ENCODE measurements around the gene TUBB6. TPM values are rescaled to one million over a fixed set of nuclear protein-coding genes. Genes with fewer than 3 reads are reported as not detected.

TUBB6 gene
- total RNA-seq, 2 donors from 2014 or later = 274 to 288 TPM

DNA sequence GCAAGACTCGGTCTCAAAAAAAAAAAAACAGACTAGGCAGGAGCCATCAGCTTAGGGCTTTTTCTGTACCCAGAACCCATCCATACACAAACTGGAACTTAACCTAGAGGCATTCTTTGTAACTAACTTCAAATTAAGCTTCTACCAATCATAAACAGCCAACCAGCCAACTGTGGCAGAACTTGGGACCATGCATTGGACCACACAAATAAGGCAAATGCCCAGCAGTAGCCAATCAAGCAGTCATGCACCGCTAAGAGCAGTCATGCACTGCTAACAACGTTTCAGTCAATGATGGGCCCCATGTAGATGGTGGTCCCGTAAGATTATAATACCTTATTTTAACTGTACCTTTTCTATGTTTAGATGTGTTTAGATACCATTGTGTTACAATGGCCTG is 22.7 kb downstream of the TUBB6 start:
- no peak for DNase-seq (ENCODE audit: low spot score)
- intact Hi-C loops (cut with DNase I) = no loop called here

DNA sequence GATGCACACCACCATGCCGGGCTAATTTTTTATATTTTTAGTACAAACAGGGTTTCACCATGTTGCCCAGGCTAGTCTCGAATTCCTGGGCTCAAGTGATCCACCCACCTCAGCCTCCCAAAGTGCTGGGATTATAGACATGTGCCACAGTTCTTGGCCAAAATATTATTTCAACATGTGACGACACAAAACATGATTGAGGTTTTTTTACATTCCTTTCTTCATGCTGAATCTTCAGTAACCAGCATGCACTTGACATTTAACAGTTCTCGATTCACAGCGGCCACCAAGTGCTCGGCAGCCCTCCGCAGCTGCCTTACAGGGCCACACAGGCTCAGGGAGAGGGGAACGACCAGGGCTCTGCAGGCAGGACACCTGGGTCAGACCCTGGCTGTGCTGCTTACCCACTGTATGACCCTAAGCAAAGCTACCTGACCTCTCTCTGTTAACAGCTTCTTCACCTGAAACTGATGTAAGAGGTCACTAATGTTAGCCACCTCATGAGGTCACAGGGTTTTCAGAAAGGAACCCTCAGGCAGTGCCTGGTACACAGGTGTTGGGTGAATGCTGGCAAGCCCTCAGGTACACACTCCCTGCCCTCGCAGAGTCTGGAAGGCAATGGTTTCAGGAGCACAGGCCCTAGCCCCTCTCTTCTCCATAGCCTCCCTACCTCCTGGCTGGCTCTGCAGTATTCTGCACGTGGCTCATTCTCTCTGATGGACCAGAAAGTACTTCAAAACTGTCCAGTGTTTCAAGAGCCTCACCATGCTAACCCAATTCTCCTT is 25.7 kb downstream of the TUBB6 start:
- DNase-seq (ENCODE audit: low spot score) = no peak
- intact Hi-C loops (cut with DNase I) = no loop called here

DNA sequence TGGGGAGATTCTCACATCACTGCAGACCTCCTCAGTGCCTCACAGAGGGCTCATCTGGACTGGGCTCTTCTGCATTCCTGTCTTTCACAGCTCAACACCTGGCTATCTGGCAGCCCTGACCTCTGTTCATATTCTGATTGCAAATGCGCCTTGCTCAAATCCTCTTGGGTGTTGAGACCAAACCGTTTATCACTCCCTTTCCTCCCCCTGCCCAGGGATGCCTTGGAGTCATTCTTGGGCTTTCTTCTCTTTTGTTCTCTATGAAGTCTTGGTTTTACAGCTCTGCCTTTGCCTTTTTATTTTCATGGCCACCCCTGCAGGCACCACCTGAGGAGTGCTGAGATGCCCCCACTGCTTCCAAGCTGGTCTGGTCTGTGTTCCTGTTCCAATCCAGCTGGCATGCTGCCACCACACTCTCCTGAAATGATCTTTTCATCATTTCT is 26.3 kb downstream of the TUBB6 start:
- intact Hi-C loops (cut with DNase I) = no loop called here
- DNase-seq (ENCODE audit: low spot score) = no peak

DNA sequence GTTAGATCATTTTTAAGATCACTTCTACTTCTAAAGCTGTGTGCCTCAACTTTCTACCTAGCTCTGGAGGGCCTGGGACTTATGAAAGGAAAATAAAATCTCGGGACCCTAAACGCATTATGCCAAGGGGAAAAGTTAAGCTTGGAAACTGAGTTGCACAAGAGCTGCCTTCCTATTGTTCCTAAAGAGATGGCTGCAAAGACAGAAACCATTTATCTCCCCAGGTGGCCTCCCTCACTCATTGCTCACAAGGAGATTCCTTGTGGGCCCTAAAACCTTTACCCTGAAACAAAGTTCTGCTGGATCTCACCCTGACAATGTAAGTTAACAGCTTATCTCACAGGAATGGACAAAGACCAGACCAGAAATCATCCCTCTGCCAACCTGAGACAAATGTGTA is 26.8 kb downstream of the TUBB6 start:
- no peak for DNase-seq (ENCODE audit: low spot score)
- intact Hi-C loops (cut with DNase I) = no loop called here

DNA sequence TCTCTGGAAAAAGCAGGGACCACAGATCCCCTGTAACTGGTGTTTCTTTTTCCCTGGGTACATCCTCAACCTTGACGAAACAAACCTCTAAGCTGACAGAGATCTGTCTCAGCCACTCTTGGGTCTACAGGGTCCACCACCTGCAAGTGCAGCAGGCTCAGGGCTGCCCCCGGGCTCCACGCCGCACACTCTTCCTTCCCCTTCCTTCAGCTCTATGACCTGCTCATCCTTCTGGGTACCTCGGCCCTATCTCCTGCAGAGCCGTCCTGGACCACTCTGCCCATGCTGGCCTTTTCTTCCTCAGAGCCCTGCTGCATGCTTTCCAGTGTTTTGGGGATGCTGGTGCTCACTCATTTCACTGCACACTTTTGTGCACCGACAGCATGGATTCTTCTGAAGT is 27.5 kb downstream of the TUBB6 start:
- no peak for DNase-seq (ENCODE audit: low spot score)
- intact Hi-C loops (cut with DNase I) = no loop called here

DNA sequence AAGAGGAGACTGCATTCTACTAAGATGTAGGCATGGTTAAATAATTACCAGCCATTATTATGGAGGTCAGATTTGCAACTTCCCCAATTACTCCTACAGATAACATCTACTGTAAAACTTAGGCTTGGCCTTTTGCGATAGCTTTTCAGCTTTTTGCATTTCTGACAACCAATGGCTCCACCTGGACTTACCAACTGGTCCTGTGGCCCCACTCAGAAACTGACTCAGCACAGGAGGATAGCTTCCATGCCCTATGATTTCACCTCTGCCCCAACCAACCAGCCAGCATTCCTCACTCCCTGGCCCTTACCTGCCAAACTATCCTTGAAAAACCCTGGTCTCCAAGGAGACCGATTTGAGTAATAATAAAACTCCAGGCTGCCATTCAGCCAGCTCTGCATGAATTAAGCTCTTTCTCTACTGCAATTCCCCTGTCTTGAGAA is 28.2 kb downstream of the TUBB6 start:
- intact Hi-C loops (cut with DNase I) = no loop called here
- no peak for DNase-seq (ENCODE audit: low spot score)

DNA sequence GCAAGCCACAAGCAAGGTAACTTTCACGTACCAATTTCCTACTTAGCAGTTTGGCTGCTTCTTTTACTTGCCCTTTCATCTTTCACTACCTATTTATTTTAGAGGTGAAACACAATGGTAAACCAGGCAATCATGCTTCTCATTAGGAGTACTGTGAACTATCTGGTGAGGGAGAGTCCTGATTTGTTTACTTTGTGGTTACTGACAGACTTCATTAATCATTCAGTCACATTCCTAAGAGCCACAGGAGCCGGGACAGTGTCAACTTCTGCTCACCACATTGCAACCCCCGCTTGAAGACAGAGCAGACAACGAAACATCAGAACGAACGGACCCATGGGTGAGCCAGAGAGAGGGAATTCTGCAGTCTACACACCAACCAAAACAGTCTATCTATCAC is 28.8 kb downstream of the TUBB6 start:
- intact Hi-C loops (cut with DNase I) = no loop called here
- DNase-seq (ENCODE audit: low spot score) = no peak

DNA sequence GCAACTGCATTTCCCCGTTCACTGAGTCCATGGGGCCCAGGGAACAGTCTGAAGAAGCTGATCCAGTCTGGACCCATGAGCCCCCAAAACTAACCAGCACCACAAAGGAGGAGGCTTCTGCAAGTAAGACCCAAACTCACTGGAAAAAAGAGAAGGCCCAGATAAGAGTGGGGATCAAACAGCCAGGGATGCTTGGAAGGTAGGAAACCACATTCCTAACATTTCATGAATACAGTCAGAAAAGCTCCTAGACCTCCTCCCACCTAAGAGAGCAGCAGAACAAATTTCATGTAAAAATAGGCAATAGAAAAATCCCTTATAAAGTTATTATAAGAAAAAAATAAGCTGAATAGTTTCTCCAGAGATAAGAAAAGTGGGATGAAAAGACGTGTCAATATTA is 30.3 kb downstream of the TUBB6 start:
- intact Hi-C loops (cut with DNase I) = no loop called here

DNA sequence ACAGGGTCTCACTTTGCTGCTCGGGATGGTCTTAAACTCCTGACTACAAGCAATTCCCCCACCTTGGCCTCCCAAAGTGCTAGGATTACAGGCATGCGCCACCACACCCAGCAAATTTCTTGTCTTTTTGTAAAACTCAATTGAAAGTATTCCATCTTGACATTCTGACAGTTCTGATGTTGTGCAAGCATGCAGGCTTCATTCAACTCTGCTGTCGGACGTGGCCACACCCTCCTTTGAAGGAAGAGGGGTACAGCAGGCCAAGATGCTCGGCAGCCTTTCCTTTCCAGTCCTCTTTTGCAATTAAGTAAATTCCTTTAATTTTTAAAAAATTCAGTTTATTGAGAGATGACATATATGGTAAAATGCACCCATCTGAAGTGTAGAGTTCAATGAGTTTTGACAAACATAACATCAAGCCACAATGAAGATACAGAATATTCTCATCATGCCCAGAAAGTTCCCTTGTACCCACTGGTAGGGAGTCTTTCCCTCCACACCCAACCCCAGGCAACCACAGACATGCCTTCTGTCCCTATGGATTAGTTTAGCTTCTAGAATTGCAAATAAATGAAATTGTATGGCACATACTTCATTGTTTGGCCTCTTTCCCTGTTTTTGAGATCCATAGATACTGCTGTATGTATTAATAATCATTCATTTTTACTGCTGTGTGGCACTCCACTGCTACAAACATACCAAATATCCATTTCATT is 33.1 kb downstream of the TUBB6 start:
- intact Hi-C loops (cut with DNase I) = no loop called here
- DNase-seq (ENCODE audit: low spot score) = no peak

More for the DNA sequence above, 30.3 kb downstream of the TUBB6 start:
- DNase-seq (ENCODE audit: low spot score) = no peak

DNA sequence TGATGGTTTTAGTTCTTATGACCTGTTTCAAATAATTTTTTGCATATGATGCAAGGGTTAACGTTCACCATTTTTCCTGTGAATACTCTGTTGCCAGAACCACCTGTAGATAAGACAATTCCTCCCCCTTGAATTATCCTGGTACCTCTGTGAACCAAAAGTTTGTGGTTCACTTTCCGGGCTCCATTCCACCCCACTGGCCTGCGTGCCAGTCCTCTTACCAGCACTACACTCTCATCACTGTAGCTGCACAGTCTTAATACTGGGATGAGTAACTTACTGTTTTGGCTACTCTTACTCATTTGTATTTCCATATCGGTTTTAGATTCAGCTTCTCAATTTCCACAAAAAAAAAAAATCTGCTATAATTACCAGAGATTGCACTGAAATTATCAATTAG is 34.6 kb downstream of the TUBB6 start:
- intact Hi-C loops (cut with DNase I) = no loop called here
- no peak for DNase-seq (ENCODE audit: low spot score)

DNA sequence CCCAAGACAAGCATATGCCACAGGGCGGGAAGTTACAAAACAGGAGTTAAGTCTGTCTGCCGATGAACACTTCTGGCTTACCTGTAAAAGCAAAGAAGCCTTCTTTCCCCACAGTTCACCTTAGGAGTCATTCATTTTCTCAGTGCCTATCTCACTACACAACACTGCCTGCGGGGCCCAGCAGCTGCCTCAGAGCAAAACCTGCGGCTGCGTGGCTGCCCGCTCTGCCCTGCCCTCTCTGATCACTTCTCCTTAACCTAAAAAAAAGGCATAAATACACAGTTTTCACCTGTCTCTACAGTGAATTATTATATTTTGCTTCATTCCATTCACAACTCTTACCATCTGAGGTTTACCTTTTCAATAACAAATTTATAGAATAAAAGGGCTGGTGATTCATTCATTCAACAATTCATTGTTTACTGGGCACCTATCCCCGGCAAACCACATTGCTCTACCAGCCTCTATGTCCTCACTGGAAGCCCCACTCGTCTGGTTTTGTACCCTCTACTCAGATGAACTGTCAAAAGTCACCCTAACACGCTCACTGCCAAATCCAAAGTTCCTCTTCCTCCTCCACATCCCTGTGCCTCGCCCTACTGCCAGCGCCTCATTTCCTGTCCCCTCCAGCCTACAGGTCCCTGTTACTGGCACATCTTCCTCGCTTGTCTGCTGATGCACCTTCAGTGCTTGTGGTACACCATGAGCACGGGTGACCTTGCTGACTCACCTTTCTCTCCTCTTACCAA is 37.6 kb downstream of the TUBB6 start:
- no peak for DNase-seq (ENCODE audit: low spot score)
- intact Hi-C loops (cut with DNase I) = no loop called here

DNA sequence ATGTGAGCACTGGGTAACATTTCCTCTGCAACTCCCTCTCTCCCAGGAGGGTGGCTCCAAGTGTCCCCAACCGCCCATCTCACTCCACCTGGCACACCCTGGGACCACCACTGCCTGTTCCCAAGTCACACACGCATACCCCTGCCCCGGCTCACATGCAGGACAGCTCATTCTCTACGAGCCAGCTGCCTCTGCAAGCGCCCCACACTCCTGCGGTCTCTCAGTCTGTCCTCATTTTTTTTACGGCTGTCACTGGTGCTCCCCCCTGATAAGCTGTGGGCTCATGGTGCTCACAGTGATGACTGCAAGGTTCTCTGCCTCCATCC is 38.2 kb downstream of the TUBB6 start:
- DNase-seq (ENCODE audit: low spot score) = no peak
- intact Hi-C loops (cut with DNase I) = no loop called here

DNA sequence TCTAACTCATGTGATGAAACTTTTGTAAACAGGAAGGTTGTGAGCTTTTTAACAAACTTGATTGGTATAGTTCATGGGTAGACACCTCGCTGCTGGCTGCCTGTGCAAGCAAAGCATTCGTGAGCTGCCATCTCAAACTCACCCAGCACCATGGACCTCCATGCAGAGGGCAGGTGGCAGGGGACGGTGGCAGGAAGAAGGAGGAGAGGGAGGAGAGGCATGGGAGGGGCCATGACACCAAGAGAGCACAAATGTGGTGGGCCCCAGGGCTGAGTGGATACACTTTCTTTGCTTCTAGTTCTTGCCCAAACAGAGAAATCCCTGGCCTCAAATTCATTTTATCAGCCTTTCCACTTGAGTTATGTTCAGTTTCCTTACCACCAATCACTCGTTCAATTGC is 39.9 kb downstream of the TUBB6 start:
- no peak for DNase-seq (ENCODE audit: low spot score)
- intact Hi-C loops (cut with DNase I) = no loop called here

DNA sequence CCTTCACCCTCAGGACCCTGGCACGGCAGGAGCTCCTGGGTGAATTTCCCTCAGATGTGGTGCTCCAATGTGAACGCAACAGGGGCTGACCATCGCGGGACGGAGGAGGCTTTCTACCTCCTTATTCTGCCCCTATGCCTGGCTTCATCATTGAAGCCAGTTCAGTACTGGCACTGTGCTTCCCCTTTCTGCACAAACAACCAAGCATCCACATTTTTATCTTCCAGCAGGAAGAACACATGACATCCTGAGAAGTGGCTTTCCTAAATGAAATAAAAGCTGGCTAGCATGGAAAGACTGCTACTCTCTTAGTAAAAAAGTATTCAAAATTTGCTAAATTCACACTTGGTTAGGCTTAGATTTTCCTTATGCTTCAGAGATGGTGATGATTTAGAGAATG is 44.1 kb downstream of the TUBB6 start:
- intact Hi-C loops (cut with DNase I) = no loop called here
- no peak for DNase-seq (ENCODE audit: low spot score)

DNA sequence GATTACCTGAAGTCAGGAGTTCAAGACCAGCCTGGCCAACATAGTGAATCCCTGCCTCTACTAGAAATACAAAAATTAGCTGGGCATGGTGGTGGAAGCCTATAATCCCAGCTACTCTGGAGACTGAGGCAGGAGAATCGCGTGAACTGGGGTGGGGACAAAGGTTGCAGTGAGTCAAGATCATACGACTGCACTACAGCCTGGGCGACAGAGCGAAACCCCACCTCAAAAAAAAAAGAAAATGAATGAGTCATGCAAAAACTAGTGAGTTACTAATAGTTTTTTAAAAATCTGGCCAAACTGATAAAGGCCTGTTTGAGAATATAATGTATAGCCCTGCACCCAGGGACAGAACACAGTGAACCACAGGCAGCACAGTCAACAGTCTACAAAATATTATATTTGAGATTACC is 51.5 kb downstream of the TUBB6 start:
- DNase-seq (ENCODE audit: low spot score) = no peak
- intact Hi-C loops (cut with DNase I) = no loop called here

DNA sequence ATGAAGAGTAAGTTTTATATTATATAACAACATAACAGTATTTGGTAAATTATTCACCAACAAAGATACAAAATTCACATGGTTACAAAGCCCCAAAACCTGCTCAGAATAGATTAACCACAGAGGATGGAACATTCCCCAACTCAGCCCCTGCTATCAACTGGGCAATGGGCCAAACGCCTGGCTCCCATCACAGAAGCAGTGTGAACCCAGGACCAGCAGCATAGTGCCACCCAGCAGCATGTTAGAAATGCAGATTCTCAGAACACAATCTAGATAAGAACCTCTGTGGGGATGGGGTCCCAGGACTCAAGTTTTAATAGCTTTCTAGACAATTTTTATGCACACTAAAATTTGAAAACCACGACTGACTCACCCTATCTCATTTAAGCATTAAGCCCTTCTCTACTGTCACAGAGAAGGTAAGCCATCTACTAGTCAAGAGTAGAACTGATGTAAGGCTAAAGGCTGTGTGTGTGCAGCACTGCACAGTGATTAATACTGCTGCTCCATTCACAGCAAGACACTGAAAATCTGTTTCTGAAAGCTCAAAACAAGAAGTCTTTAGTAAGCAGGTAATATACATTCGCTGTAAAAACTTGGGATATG is 53.8 kb downstream of the TUBB6 start:
- DNase-seq (ENCODE audit: low spot score) = no peak

DNA sequence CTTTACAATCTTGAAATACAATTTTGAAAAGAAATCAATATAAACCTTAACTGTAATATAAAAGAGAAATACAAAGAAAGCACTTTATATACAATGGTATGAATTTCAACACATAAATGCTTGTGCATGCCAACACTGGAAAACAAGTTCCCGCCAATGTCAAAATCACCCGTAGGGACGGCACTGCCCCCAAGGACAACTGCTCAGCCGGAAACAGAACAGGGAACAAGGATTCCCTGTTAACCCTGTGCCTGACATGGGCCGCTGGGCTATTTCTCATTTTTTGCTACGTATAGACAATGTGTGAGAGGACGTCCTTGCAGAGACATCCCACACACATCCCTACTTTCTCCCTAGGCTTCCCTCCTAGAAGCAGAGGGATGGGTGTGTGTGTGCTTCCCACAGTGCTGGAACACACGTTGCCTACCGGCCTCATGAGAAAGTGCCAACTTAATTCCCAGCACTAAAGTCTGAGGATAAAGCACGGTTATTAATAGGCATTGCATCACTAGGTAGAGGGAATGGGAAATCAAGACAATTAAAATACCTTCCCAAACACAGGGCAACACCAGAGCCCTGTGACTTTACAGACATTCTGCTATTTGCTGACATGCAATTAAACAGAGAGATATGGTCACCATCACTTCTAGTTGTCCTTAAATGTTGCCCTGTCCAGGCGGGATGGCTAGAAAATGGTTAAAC is 54.6 kb downstream of the TUBB6 start:
- intact Hi-C loops (cut with DNase I) = no loop called here
- no peak for DNase-seq (ENCODE audit: low spot score)

More for the DNA sequence above, 53.8 kb downstream of the TUBB6 start:
- intact Hi-C loops (cut with DNase I) = no loop called here

DNA sequence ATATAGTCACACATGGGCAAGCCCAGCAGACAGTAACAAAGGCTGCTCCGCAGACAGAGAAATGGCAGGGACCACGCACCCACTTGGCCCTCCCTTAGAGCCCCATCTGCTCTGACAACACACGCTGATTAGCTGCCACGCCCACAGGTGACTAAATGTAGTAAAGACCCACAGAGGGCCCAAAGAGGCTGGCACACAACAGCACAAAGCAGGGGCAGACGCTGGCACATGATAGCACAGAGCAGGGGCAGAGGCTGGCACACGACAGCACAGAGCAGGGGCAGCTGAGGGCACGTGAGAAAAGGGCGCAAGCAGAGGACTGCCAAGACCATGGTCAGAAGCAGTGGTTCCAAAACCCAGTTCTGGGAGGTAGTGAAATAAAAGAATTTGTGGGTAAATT is 58.3 kb downstream of the TUBB6 start:
- intact Hi-C loops (cut with DNase I) = no loop called here
- DNase-seq (ENCODE audit: low spot score) = no peak

DNA sequence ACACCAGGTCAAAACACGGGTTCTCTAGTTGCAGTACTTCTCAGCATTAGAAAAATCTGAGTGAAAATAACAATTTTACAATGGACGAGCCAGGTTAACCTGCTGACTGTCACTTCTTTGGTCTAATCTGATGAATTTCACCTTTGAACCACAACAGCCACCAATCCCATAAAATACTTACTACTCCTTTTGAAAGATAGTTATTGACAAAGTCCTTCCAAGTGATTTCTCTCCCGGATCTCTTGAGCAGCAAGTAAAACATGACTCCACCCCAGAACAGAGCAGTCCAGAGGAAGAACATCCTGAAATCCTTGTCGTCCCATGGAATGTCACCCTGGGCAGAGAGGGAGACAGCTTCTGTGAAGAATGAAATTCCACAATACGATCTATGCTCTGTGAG is 58.7 kb downstream of the TUBB6 start:
- intact Hi-C loops (cut with DNase I) = no loop called here
- no peak for DNase-seq (ENCODE audit: low spot score)

Data from posterior vena cava (tissue), 2 donors.